ENCODE measurements around the gene IMPDH2. TPM values are rescaled to one million over a fixed set of nuclear protein-coding genes. Genes with fewer than 3 reads are reported as not detected.

Gene IMPDH2
- total and polyA plus RNA-seq, 2 of the 8 experiments (the other 6 are each of a cell fraction or from before 2014, with no cell fraction given) = 374 to 409 TPM

DNA sequence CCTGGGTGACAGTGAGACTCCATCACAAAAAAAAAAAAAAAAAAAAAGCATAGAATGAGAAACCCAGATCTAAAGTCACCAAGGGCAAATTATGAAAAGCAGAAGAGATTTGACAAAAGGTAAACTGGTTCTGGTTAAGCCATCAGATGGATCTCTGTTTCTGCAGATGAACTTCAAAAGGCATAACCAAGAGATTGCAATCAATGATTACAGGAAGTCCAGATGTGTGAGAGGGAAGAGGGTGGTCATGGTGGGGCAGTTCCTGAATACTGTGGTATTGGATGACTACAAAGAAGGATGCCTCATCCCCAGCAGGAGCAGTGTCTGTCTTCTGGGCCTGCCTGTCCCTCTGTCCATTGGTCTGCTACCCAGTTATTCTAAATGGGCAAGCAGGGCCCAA lies 35.4 kb downstream of the IMPDH2 start:
- H2AFZ ChIP-seq (ENCODE audit: low read length) = no peak overlapping the region
- H3K27me3 ChIP-seq (replicated peaks in 1 of 4; ENCODE audit: control insufficient read depth in 3 of 4, extremely low read depth in 1 of 4, insufficient read depth in 3 of 4, low read length in 3 of 4) = no peaks in the 10 kb centered on the region
- H2BK20ac ChIP-seq (ENCODE audit: low read length) = no peak overlapping the region
- TF ChIP-seq BCL11A (IDR thresholded peaks at IDR 0.05; ENCODE audit: low read depth in 2 of 2, low read length in 2 of 2) (no peak), CEBPB (IDR thresholded peaks at IDR 0.05; ENCODE audit: low read depth, low read length) (no peak), CHD2 (IDR thresholded peaks at IDR 0.05; ENCODE audit: low read length) (no peak), CHD1 (IDR thresholded peaks at IDR 0.05; ENCODE audit: low read depth, low read length) (no peak), TBP (IDR thresholded peaks at IDR 0.05; ENCODE audit: low read depth, low read length) (no peak), TCF12 (IDR thresholded peaks at IDR 0.05; ENCODE audit: low read depth, low read length) (no peak), TAF7 (optimal IDR thresholded peaks at IDR 0.05; ENCODE audit: borderline replicate concordance, low read depth, low read length) (no peak), JUND (IDR thresholded peaks at IDR 0.05; ENCODE audit: low read length) (no peak), POU5F1 (IDR thresholded peaks at IDR 0.05; ENCODE audit: low read depth, low read length) (no peak), JUN (IDR thresholded peaks at IDR 0.05; ENCODE audit: low read depth, low read length) (no peak), POLR2A (IDR thresholded peaks at IDR 0.05; ENCODE audit: control extremely low read depth in 1 of 2, low read depth in 2 of 2, low read length in 2 of 2) (no peak), RNF2 (IDR thresholded peaks at IDR 0.05; ENCODE audit: borderline replicate concordance, low read depth, low read length, missing control alignments, poor library complexity, severe bottlenecking) (no peak), BRCA1 (IDR thresholded peaks at IDR 0.05; ENCODE audit: low read depth, low read length) (no peak), RBBP5 (IDR thresholded peaks at IDR 0.05; ENCODE audit: borderline replicate concordance, low read depth, low read length) (no peak)
- no peak overlapping the region for H2BK120ac ChIP-seq (replicated peaks; ENCODE audit: low read depth, low read length)
- H3K14ac ChIP-seq (ENCODE audit: insufficient read length) = no peak overlapping the region
- H3K4ac ChIP-seq (replicated peaks; ENCODE audit: insufficient read length, low read depth, low read length) = no peak overlapping the region
- peaks cover 0 to 4% of the 10 kb centered on the region in 2 experiments for H4K20me1 ChIP-seq (replicated peaks in 1 of 2; ENCODE audit: control insufficient read depth in 1 of 2, insufficient read depth in 2 of 2, low read length in 2 of 2)
- H2BK12ac ChIP-seq (ENCODE audit: low read depth, low read length) = no peak overlapping the region
- H3K23ac ChIP-seq (ENCODE audit: insufficient read length) = no peak overlapping the region
- peaks cover 3% of the 10 kb centered on the region for H3K79me1 ChIP-seq (ENCODE audit: low read depth, low read length)
- no peak overlapping the region for H2BK15ac ChIP-seq (ENCODE audit: low read length)
- H3K4me2 ChIP-seq (ENCODE audit: insufficient read depth in 1 of 2, low read depth in 2 of 2, low read length in 2 of 2) = no peak overlapping the region
- H4K91ac ChIP-seq (replicated peaks; ENCODE audit: insufficient read length, low read length) = no peak overlapping the region
- H4K5ac ChIP-seq (ENCODE audit: insufficient read length, low read depth, low read length) = no peak overlapping the region
- H3K4me1 ChIP-seq (replicated peaks in 1 of 4; ENCODE audit: control insufficient read depth in 3 of 4, insufficient read depth in 4 of 4, low read length in 3 of 4) = peaks cover 7 to 17% (median 12%) of the 10 kb centered on the region in 4 experiments; a peak in 6 of 7 replicates
- H3K56ac ChIP-seq (replicated peaks; ENCODE audit: insufficient read length, low read depth, low read length) = no peak overlapping the region
- H3K27ac ChIP-seq (ENCODE audit: low read depth, low read length) = no peak overlapping the region
- H3K79me2 ChIP-seq (ENCODE audit: control insufficient read depth in 1 of 2, insufficient read depth in 2 of 2, low read length in 2 of 2) = peaks cover 0 to 19% of the 10 kb centered on the region in 2 experiments; a peak in 2 of 4 replicates
- H3K23me2 ChIP-seq (ENCODE audit: low read depth, low read length) = peaks cover 20% of the 10 kb centered on the region
- POLR2A ChIA-PET (ENCODE audit: partially characterized antibody) = interaction anchor here (0.8 to 38.8 kb wide), 3 partner anchors 19 to 100 kb away, joined by 3 to 1518 read pairs (median 4); partner anchors contain the start of genes DALRD3, IMPDH2, NDUFAF3 and QRICH1
- no peak overlapping the region for H3K4me3 ChIP-seq (ENCODE audit: extremely low read depth in 1 of 4, insufficient read depth in 2 of 4, low read depth in 3 of 4, low read length in 4 of 4)
- H2AK5ac ChIP-seq (ENCODE audit: low read depth, low read length) = no peak overlapping the region
- H3K9me3 ChIP-seq (ENCODE audit: insufficient read depth in 2 of 2, low read depth in 1 of 2, low read length in 1 of 2) = no peaks in the 10 kb centered on the region
- no peak overlapping the region for H3K9ac ChIP-seq (replicated peaks in 1 of 4; ENCODE audit: extremely low read depth in 1 of 4, low read depth in 3 of 4, low read length in 3 of 4)
- no peak overlapping the region for H3K18ac ChIP-seq (ENCODE audit: extremely low read depth, low read length)
- no peak overlapping the region for H2BK5ac ChIP-seq (ENCODE audit: low read depth, low read length)
- no peak overlapping the region for H4K8ac ChIP-seq (ENCODE audit: extremely low read depth, insufficient read depth, low read length)
- DNase-seq (ENCODE audit: low read depth in 1 of 2, low spot score in 2 of 2) (no peak), FAIRE-seq (no peak)
- CTCF ChIA-PET (ENCODE audit: partially characterized antibody) = interaction anchor here (19.9 kb wide), 1 partner anchor 22 kb away, joined by 467 read pairs; the partner anchor contains the start of genes DALRD3, NDUFAF3 and WDR6
- peaks cover 0 to 3% (median 0%) of the 10 kb centered on the region in 4 experiments; a peak in 2 of 8 replicates for H3K36me3 ChIP-seq (ENCODE audit: control insufficient read depth in 2 of 4, insufficient read depth in 4 of 4, low read length in 3 of 4)

Measured in H1 (cell line).